Activated T-helper 1 cell treated with anti-CD3 and anti-CD28 coated beads, Interleukin-12 subunit alpha, Interleukin-12 subunit beta, Interleukin-2, Interleukin-4 antibody, amounts not matched to agents 30 ng/mL and 10 ng/mL and 1 ng/mL, durations not matched to agents 14 hours and 24 hours and 36 hours (primary cell): ENCODE data around the gene JAKMIP3. TPM values are rescaled to one million over a fixed set of nuclear protein-coding genes. Genes with fewer than 3 reads are reported as not detected.

Experiments
- DNase-seq: peaks from one replicate; pipeline ENCODE4 v3.0.0; 2021; ENCODE audit warnings: low spot score
- H3K27ac Mint-ChIP-seq: one replicate; pipeline ENCODE4 v1.8.0; 2021; ENCODE audit warnings: mild to moderate bottlenecking, mixed read lengths
- H3K27me3 Mint-ChIP-seq: one replicate; pipeline ENCODE4 v1.8.0; 2022; ENCODE audit warnings: mild to moderate bottlenecking, moderate library complexity, mixed read lengths; ENCODE audit not compliant: insufficient read depth
- H3K36me3 Mint-ChIP-seq: one replicate; pipeline ENCODE4 v1.8.0; 2021; ENCODE audit warnings: low read depth, mixed read lengths
- H3K4me1 Mint-ChIP-seq: one replicate; pipeline ENCODE4 v1.8.0; 2021; ENCODE audit warnings: low read depth, mixed read lengths
- H3K4me3 Mint-ChIP-seq: one replicate; pipeline ENCODE4 v1.8.0; 2021; ENCODE audit warnings: mild to moderate bottlenecking, moderate library complexity, mixed read lengths
- H3K9me3 Mint-ChIP-seq: one replicate; pipeline ENCODE4 v1.8.0; 2021; ENCODE audit warnings: mixed read lengths
- intact Hi-C: fragments of 100-400 bp; cut with micrococcal nuclease; formaldehyde crosslinking; loops from one replicate; pipeline ENCODE4 v1.15.1; 2024
- total RNA-seq: library from RNA; stranded (reverse); gene quantifications from 2 replicates; pipeline ENCODE4 v1.2.3, GENCODE V29; 2022

The JAKMIP3 gene
- total RNA-seq, 1 donor from 2014 or later: 1.1 TPM

DNA sequence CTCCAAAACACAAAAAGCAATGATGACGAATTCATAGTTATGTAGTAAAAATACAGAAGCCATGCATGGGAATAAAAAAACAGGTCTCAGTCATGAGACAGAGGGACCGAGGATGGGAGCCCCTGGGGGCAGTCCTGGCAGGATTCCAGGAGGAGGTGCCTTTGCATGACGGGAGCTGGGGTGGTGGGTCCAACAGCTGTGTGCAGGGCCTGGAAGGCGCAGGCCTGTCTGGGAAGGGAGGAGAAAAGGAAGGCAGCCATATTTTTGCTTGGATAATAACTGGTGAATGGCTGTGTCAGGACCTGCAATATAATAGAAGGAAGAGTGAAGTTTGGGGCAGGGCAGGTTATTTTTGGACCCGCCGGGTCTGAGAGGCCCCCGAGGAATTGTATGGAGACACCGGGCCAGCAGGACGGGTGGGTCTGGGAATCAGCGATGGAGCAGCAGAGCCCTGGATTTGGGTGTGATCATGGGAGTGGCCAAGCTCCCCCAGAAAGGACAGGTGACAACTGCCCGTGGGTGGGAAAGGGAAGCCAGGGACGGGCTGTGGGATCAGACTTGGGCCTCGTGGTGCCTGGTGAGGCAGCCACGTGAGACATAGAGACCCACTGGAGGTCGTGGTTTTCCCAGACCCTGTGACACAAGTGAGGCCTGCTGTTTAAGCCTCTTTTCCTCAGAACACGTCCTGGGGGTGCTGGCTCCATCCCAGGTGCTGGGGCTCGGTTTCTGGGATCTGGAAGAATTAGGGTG is 2.9 kb upstream of the JAKMIP3 start:
- no peak for DNase-seq
- H3K27ac Mint-ChIP-seq: no peak overlapping the region
- H3K36me3 Mint-ChIP-seq: no peaks in the 10 kb centered on the region
- H3K4me3 Mint-ChIP-seq: no peak overlapping the region
- H3K9me3 Mint-ChIP-seq: no peaks in the 10 kb centered on the region
- intact Hi-C loops: no loop called here
- H3K4me1 Mint-ChIP-seq: no peaks in the 10 kb centered on the region
- peaks cover 6% of the 10 kb centered on the region for H3K27me3 Mint-ChIP-seq

DNA sequence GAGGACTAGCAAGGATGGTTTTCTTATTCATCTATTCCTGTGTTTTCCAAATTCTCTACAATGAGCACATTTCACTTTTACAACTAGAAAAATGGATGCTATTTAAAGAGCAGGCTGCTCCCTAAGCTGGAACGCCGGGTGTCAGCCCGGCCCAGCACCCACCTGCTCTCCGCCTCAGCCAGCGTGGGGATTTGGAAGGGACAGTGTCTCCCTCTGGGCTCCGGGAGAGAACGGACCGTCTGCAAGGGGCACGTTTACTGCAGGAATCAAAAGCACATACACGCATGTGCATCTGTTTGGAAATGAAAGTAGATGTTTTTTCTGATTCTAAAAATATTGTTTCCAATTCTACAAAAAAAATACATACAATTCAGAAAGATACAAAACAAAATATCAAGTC is 2.3 kb upstream of the JAKMIP3 start:
- DNase-seq: no peak
- H3K36me3 Mint-ChIP-seq: no peaks in the 10 kb centered on the region
- H3K27ac Mint-ChIP-seq: no peak overlapping the region
- H3K4me1 Mint-ChIP-seq: no peaks in the 10 kb centered on the region
- H3K27me3 Mint-ChIP-seq: peaks cover 6% of the 10 kb centered on the region
- intact Hi-C loops: no loop called here
- H3K4me3 Mint-ChIP-seq: no peak overlapping the region
- no peaks in the 10 kb centered on the region for H3K9me3 Mint-ChIP-seq

DNA sequence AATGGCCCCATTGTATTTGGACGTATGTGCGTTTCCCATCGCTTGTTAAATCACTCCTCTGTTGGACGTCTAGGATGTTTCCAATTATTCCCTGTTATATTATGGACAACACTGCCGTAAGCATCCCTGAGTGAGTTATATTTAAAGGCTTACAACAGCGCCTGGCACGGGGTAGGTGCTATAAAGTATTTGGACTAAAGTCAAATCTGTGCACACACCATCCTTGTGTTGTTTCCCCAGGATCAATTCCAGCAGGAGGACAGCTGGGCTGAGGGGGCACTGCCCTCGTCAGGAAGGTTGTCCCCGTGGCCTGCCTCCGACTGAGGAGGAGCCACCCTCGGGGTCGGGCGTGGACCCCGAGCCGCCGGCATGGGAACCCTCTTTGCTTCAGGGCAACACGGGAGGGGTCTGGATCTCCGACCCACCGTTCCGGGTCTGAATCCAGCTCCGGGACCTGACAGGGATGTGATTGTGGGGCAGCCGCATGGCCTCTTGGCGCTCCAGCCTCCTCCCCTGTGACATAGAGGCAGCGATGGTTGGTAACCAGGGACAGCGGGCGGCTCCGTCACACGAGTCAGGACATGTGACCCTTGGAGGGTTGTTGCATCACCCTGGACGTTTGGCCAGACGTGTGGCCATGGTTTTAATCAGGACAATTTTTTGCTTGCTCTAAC is 1.5 kb upstream of the JAKMIP3 start:
- Mint-ChIP-seq H3K4me1 (no peaks in the 10 kb centered on the region), H3K27ac (no peak overlapping the region), H3K36me3 (no peaks in the 10 kb centered on the region), H3K4me3 (no peak overlapping the region), H3K9me3 (no peaks in the 10 kb centered on the region), H3K27me3 (peaks cover 6% of the 10 kb centered on the region)
- DNase-seq: no peak
- intact Hi-C loops: no loop called here

DNA sequence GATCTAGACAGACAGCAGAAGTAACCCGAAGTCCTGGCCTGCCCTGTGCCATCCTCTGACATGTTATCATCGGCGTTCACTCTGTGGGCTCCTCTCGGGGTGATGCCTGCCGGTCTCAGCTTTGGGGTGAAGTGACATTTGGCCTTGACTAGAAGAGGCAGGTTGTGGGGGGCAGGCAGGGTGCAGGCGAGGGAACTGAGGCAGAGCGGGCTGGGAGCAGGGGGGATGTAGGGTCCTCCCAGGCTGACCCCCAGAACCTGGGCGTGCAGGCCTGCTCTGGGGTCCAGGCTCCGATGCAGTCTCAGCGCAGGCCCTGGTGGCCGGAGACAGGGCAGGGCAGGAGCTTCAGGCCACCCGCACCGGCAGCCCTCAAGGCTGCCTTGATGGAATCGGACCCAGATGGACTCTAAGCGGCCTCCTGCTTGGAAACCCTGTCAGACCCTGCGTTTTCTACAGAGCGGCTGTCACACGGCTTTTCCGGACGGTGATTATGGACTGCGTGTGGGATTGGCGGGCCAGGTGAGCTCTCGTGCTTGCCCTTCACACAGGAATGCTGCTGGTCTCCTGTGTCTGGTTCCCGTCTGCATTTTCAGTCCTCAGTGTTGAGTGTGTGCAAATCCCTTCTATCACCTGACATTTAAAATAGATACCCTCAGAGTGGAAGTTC is 842 bp upstream of the JAKMIP3 start:
- Mint-ChIP-seq H3K9me3 (no peaks in the 10 kb centered on the region), H3K27ac (no peak overlapping the region), H3K36me3 (no peaks in the 10 kb centered on the region), H3K27me3 (peaks cover 6% of the 10 kb centered on the region), H3K4me1 (no peaks in the 10 kb centered on the region), H3K4me3 (no peak overlapping the region)
- intact Hi-C loops: no loop called here
- DNase-seq: no peak

DNA sequence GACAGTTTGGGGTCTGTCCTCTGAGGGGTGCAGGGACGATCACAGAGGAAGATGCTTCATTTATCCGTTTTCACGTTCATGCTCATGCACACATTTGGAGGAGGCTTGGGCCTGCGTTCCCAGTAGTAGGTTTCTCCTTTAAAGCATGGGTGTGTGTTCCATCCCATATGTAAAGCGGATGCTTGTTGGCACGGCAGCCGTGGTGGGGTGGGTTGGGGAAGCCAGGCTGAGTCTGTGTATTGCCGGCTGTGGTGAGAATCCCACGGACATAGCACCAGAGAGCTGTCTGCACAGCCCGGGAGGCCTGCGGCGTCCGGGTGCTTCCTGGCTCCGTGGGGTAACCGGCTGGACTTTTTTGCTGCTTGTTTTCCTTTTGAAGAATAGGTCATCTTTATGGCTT is 440 bp downstream of the JAKMIP3 start:
- intact Hi-C loops: no loop called here
- H3K4me3 Mint-ChIP-seq: peak overlapping the region; percentile 65
- peaks cover 10% of the 10 kb centered on the region for H3K27me3 Mint-ChIP-seq
- no peaks in the 10 kb centered on the region for H3K9me3 Mint-ChIP-seq
- no peaks in the 10 kb centered on the region for H3K4me1 Mint-ChIP-seq
- H3K27ac Mint-ChIP-seq: no peak overlapping the region
- no peak for DNase-seq
- H3K36me3 Mint-ChIP-seq: no peaks in the 10 kb centered on the region

DNA sequence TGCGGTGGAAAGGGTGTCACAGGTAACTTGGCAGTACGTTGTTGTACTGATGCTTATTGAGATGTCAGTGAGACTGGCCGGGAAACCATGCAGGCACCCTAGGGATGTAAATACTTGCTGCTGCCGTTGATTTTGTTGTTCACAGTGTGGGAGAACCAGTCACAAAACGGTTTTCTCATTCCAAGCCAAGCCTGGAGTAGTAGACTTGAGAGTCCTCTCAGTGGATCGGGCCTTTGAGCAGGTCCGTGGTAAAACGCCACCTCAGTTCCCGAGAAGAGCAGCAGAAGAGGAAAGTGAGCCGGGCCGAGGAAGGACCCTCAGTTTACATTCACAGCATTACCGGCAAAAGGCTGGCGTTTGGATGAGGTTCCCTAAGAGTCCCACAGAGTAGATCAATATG is 1.1 kb downstream of the JAKMIP3 start:
- no peaks in the 10 kb centered on the region for H3K4me1 Mint-ChIP-seq
- no peak overlapping the region for H3K27ac Mint-ChIP-seq
- H3K27me3 Mint-ChIP-seq: peaks cover 10% of the 10 kb centered on the region
- no peak for DNase-seq
- intact Hi-C loops: no loop called here
- H3K36me3 Mint-ChIP-seq: no peaks in the 10 kb centered on the region
- H3K4me3 Mint-ChIP-seq: no peak overlapping the region
- no peaks in the 10 kb centered on the region for H3K9me3 Mint-ChIP-seq

DNA sequence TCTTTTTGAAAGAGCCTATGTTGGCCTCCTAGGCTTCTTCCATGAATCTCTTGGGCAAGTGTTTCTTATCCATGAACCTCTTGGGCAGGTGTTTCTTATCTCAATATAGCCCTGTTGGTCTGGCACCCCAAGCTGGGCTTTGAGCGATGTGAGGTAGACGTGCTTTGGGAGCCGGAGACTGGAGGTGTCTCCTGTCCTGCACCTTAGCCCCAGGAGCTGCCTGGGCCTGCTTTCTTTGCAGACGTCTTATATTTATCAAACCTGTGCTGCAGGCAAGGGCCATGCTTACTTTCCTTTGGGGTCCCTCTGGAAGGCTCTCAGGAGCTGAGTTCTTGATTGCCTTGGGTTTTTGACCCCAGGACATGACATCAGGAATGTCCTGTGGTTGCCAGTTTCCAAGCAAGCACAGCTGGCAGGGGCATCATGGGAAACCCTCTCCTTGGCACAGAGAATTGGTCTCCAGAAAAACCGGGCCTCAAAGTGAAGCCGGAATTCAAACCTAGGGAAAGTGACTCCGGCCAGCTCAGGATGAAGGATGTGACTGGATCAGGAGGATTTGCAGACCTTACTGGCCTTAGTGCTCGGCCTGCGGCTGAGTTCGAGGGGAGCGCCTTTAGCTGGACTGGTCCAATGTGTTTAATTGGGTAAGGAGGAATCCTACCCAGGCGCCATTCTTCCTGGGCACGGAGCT is 2.8 kb downstream of the JAKMIP3 start:
- no peak overlapping the region for H3K27ac Mint-ChIP-seq
- no peaks in the 10 kb centered on the region for H3K9me3 Mint-ChIP-seq
- no peak overlapping the region for H3K4me3 Mint-ChIP-seq
- no peak for DNase-seq
- H3K27me3 Mint-ChIP-seq: peaks cover 12% of the 10 kb centered on the region
- no peaks in the 10 kb centered on the region for H3K4me1 Mint-ChIP-seq
- H3K36me3 Mint-ChIP-seq: no peaks in the 10 kb centered on the region
- intact Hi-C loops: no loop called here

DNA sequence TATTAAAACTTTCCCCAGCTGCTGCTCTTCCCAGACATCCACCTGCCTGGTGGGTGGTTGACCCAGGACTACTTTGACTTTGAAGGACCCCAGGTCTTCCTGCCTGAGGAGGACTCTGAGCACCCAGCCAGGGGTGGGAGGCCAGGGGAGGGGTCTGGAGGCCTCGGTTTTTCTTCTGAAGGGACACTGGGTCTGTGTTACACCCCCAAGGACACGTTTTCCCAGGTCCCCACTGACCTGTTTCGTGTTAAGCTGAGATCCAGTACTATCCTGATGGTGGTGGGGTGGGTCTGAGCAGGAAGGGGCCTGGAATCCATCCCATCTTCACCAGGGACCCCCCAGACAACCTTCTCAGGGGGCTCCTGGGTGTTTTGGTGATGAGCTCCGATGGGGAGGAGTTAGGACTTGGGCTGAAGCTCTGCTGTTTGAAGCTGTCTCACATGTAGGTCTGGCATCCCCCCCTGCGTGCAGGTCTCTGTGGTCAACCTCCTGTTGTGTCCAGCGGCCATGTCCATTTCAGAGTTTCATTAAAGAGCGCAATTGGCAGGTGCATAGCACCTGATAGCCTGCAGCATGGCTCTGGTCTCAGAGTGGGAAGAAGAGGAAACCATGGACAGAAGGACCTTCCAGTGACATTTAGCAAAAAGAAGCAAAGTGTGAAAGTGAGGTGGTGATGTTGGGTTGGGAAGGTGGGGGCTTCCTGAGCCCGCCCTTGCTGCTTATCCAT is 3.5 kb downstream of the JAKMIP3 start:
- H3K36me3 Mint-ChIP-seq: no peaks in the 10 kb centered on the region
- intact Hi-C loops: no loop called here
- DNase-seq: no peak
- no peaks in the 10 kb centered on the region for H3K4me1 Mint-ChIP-seq
- no peaks in the 10 kb centered on the region for H3K9me3 Mint-ChIP-seq
- no peak overlapping the region for H3K27ac Mint-ChIP-seq
- no peak overlapping the region for H3K4me3 Mint-ChIP-seq
- peaks cover 12% of the 10 kb centered on the region for H3K27me3 Mint-ChIP-seq

DNA sequence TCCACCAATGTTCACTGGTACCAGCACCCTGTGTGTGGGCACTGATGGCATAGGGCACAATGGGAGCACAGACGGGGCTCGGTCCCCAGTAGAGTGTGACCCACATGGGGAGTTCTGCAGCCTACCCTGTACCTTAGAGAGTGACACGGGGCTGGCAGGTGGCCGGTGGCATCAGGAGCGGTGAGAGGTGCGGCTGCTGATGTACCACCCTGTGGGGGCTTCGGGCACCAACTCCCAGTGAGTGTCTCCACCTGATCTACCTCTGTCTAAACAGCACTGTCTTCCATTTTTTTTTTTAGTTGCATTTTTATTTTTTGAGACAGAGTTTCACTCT is 4.1 kb downstream of the JAKMIP3 start:
- Mint-ChIP-seq H3K27me3 (peaks cover 12% of the 10 kb centered on the region), H3K4me1 (no peaks in the 10 kb centered on the region), H3K36me3 (no peaks in the 10 kb centered on the region), H3K4me3 (no peak overlapping the region), H3K27ac (no peak overlapping the region), H3K9me3 (no peaks in the 10 kb centered on the region)
- no peak for DNase-seq
- intact Hi-C loops: no loop called here

DNA sequence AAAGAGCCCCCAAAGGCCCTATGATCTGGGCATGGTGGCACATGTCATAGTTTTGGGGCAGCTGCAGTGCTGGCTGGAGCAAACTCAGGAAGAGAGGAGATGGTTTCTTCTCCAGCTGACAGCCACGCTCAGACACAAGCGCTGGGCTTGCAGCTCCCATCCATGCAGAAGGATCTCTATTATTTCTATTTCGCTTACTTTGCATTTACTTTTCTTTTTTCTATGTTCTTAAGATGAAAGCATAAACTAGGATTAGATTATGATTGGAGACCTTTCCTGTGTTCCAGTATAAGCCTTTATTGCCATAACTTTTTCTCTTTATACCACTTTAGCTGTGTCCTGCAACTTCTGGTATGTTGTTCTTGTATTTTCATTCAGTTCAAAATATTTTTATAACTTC is 5.0 kb downstream of the JAKMIP3 start:
- no peak overlapping the region for H3K4me3 Mint-ChIP-seq
- H3K9me3 Mint-ChIP-seq: no peaks in the 10 kb centered on the region
- intact Hi-C loops: no loop called here
- DNase-seq: no peak
- H3K36me3 Mint-ChIP-seq: no peaks in the 10 kb centered on the region
- H3K27ac Mint-ChIP-seq: no peak overlapping the region
- no peaks in the 10 kb centered on the region for H3K4me1 Mint-ChIP-seq
- peaks cover 12% of the 10 kb centered on the region for H3K27me3 Mint-ChIP-seq

DNA sequence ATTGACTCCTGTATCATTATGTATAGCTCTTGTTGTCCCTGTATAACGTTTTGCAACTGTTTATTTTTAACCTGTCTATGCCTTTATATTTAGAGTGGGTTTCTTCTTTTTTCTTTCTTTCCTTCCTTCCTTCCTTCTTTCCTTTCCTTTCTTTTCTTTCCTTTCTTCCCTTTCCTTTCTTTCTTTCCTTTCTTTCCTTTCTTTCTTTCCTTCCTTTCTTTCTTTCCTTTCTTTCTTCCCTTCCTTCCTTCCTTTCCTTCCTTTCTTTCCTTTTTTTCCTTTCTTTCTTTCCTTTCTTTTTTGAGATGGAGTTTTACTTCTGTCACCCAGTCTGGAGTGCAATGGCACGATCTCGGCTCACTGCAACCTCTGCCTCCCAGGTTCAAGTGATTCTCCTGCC is 5.9 kb downstream of the JAKMIP3 start:
- no peak for DNase-seq
- Mint-ChIP-seq H3K4me1 (no peaks in the 10 kb centered on the region), H3K27me3 (peaks cover 7% of the 10 kb centered on the region), H3K4me3 (no peak overlapping the region), H3K27ac (no peak overlapping the region), H3K36me3 (no peaks in the 10 kb centered on the region), H3K9me3 (no peaks in the 10 kb centered on the region)
- intact Hi-C loops: no loop called here

DNA sequence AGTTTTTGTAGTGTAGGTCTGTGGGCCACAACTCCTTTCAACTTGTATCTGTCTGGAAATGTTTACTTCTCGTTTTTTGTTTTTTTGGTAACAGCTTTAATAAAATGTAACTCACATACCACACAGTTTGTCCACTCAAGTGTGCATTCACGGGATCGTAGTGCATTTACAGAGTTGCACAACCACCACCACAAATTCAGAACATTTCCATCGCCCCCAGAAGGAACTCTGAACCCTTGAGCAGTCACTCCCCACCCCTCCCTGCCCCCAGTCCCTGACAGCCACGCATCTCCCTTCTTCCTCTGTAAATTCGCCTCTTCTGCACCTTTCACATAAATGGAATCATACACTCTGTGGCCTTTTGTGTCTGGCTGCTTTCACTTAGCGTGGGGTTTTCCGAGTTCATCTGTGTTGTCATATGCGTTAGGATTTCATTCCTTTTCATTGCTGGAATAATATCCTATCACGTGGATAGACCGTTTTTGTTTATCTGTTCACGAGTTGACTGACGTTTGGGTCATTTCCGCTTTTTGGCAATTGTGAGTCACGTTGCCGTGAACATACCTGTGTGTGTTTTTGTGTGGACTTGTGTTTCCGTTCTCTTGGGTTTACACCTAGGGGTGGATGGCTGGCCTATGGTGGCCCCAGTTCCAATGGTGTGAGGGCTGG is 10.3 kb downstream of the JAKMIP3 start:
- H3K9me3 Mint-ChIP-seq: no peaks in the 10 kb centered on the region
- no peak for DNase-seq
- no peaks in the 10 kb centered on the region for H3K4me1 Mint-ChIP-seq
- H3K4me3 Mint-ChIP-seq: no peak overlapping the region
- H3K36me3 Mint-ChIP-seq: no peaks in the 10 kb centered on the region
- H3K27me3 Mint-ChIP-seq: peaks cover 2% of the 10 kb centered on the region
- intact Hi-C loops: no loop called here
- H3K27ac Mint-ChIP-seq: no peak overlapping the region
